ENCODE data around the gene PODXL2. TPM values are rescaled to one million over a fixed set of nuclear protein-coding genes. Genes with fewer than 3 reads are reported as not detected.
A peak's percentile ranks its signal among the peaks of the same experiment; 100 is the strongest.

Gene PODXL2
- total RNA-seq, 4 donors from 2014 or later, result 3.2 to 9.4 (median 8.0) TPM

DNA sequence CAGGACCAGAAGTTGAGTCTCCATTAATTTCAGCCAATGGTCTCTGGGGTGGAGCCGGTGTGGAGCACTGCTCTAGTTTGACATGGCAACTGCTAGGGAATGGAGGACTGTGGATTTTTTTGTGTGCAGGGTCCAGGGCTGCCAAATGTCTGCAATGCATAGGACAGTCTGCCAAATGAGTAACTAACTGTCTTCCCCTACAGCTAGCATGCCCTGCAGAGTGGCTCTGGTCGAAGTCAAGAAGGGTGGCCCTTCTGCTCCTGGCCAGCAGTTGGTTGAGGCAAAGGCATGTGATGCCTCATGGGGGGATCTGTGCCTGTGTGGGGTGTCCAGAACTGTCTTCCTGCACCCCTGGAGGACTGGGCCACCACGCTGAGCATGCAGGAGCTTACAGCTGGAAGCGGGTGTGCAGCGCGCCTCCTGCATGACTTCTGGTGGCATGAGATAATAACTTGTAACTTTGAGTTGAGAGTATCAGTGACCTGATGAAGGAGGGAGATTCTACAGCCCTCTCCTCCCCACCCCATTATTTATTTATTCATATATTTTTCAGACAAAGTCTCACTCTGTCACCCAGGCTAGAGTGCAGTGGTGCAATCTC, 43.1 kb upstream of the PODXL2 start:
- TF ChIP-seq POLR2A (IDR thresholded peaks at IDR 0.05), result no peak
- TF ChIP-seq, protein P1, sequence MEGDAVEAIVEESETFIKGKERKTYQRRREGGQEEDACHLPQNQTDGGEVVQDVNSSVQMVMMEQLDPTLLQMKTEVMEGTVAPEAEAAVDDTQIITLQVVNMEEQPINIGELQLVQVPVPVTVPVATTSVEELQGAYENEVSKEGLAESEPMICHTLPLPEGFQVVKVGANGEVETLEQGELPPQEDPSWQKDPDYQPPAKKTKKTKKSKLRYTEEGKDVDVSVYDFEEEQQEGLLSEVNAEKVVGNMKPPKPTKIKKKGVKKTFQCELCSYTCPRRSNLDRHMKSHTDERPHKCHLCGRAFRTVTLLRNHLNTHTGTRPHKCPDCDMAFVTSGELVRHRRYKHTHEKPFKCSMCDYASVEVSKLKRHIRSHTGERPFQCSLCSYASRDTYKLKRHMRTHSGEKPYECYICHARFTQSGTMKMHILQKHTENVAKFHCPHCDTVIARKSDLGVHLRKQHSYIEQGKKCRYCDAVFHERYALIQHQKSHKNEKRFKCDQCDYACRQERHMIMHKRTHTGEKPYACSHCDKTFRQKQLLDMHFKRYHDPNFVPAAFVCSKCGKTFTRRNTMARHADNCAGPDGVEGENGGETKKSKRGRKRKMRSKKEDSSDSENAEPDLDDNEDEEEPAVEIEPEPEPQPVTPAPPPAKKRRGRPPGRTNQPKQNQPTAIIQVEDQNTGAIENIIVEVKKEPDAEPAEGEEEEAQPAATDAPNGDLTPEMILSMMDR (IDR thresholded peaks at IDR 0.05), result no peak
- Histone ChIP-seq H3K4me3 (replicated peaks in 1 of 3) (no peak overlapping the region), H3K27me3 (no peaks in the 10 kb centered on the region), H3K4me1 (peaks cover 8 to 19% of the 10 kb centered on the region in 2 donors), H3K36me3 (no peaks in the 10 kb centered on the region), H3K9me3 (no peaks in the 10 kb centered on the region), H3K27ac (no peak overlapping the region)
- intact Hi-C loops (cut with DNase I), result no loop called here
- DNase-seq, result no peak
- 83 to 90% methylated on average over 6 of the region's 6 CpGs for WGBS, 2 donors

DNA sequence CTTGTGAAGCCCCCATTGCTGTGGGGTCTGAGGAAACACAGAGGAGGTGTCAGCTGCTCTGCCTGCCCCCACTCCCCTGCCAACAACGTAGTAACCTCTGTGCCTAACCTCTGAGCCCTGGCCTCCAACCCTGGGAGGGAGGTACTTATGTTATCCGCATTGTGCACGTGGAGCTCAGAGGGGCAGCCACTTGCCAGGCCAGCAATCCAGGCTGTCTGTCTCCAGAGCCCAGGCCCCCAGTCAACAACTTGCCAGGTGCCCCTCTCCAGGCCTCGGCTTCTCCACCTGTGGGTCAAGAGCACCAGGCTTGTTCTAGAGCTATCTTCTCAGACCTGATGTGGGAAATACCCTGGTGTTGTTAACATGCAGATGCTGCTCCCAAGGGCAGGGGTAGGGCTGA, 41.1 kb upstream of the PODXL2 start:
- no peak overlapping the region for H3K4me3 ChIP-seq (replicated peaks in 1 of 3)
- intact Hi-C loops (cut with DNase I), result no loop called here
- 80 to 100% methylated on average over 1 of the region's 4 CpGs for WGBS, 2 donors
- peaks cover 14 to 28% of the 10 kb centered on the region in 2 donors for H3K4me1 ChIP-seq
- no peak overlapping the region for H3K27ac ChIP-seq
- no peak for DNase-seq
- no peaks in the 10 kb centered on the region for H3K36me3 ChIP-seq
- H3K9me3 ChIP-seq, result no peaks in the 10 kb centered on the region
- TF ChIP-seq, protein P1 (IDR thresholded peaks at IDR 0.05), result no peak
- no peak for TF ChIP-seq POLR2A (IDR thresholded peaks at IDR 0.05)
- no peaks in the 10 kb centered on the region for H3K27me3 ChIP-seq

DNA sequence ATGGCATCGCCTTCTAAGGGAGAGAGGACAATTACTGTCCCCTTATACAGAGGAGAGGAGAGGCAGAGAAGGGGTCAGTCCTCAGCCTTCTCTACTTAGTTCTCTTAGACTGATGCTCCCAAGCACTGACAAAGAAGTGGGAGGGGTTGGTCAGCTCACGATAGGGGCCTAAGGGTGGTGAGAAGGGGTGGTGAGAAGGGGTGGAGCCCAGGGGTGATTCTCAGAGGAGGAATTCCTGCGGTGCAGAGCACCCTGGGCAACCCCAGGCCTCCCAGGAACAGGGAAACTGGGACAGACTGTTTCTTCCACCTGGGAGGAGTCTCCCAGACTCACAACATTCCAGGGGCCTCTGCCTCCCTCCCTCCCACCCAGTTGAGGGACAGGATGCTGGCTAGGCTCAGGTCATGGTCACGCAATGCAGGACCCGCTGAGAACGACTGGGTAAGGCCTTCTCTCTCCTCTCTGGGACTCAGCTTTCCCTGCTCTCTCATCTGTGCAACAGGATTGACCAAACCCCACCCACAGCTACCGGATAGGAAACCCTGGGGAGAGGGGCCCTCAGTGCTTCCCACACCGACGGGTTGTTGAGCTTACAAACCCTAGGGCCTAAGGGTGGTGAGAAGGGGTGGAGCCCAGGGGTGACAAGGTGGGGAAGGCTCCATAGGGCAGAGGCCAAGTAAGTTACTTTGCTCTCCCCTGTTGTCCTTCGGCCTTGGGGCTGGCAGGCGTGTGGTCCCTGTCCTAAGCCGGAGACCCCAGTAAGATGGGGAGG, 40.0 kb upstream of the PODXL2 start:
- Histone ChIP-seq H3K27me3 (no peaks in the 10 kb centered on the region), H3K36me3 (no peaks in the 10 kb centered on the region), H3K27ac (peak overlapping the region in 2 of 3 donors; percentile 85 to 96), H3K4me1 (peaks cover 14 to 28% of the 10 kb centered on the region in 2 donors), H3K4me3 (replicated peaks in 1 of 3) (peak overlapping the region; percentile 88 to 93 (median 92)), H3K9me3 (no peaks in the 10 kb centered on the region)
- 13 to 22% methylated on average over 7 of the region's 12 CpGs for WGBS, 2 donors
- no peak for TF ChIP-seq POLR2A (IDR thresholded peaks at IDR 0.05)
- TF ChIP-seq, protein P1 (IDR thresholded peaks at IDR 0.05), result no peak
- peak; percentile 47 to 52 for DNase-seq
- intact Hi-C loops (cut with DNase I), result no loop called here

DNA sequence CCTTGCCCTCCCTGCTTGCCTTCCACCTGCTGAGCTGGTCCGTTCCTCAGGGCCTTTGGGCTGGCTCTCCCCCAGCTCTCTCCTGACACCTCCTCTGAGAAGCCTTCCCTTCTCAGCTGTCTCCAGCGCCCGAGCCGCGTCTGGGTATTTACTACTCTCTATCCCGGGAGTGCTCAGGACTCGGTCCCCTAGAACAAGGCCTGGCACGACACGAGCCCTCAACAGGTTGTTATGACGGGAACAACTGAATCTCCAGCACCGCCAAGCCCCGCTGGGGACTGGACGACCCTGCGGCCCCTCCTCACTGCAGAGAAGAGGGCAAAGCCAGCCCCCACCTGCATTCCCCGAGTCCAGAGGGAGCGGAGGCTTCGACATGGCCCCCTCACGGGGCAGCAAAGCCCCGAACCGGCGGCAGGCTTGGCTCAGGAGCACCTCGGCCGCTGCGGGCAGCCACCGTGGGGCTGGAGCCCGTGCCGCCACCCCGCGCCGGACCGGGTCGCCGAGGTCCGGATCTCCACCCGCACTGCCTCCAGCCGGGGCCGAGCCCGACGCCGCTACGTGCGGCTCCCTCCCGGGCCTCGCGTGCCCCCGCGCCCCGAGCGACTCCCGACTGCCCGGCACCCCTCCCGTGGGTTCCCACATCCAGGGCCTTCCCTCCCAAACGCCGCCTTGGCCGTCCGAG, 39.2 kb upstream of the PODXL2 start:
- TF ChIP-seq POLR2A (IDR thresholded peaks at IDR 0.05), result no peak
- TF ChIP-seq, protein P1 (IDR thresholded peaks at IDR 0.05), result no peak
- H3K36me3 ChIP-seq, result no peaks in the 10 kb centered on the region
- DNase-seq, result peak; percentile 27 to 34
- peaks cover 14 to 28% of the 10 kb centered on the region in 2 donors for H3K4me1 ChIP-seq
- H3K4me3 ChIP-seq (replicated peaks in 1 of 3), result peak overlapping the region; percentile 88 to 93 (median 92)
- peak overlapping the region; percentile 85 to 96 (median 91) for H3K27ac ChIP-seq
- intact Hi-C loops (cut with DNase I), result no loop called here
- WGBS, 2 donors, result 0 to 1% methylated on average over 9 to 17 of the region's 56 CpGs
- no peaks in the 10 kb centered on the region for H3K27me3 ChIP-seq
- no peaks in the 10 kb centered on the region for H3K9me3 ChIP-seq
